Suprapubic skin (tissue), 4 donors: ENCODE measurements around the gene ELP6.

Source experiments
- EP300 ChIP-seq: sonication (generic); formaldehyde crosslinking; IDR thresholded peaks from one replicate; pipeline ENCODE4 v1.6.1; 2017; ENCODE audit warnings: antibody characterized with exemption
- POLR2A ChIP-seq, 2 donors: fragments of 450-650 bp; IDR thresholded peaks; one replicate each; pipeline ENCODE4 v1.6.1; 2017; ENCODE audit warnings: antibody characterized with exemption in 2 of 2, mild to moderate bottlenecking in 2 of 2, moderate library complexity in 2 of 2
- POLR2AphosphoS5 ChIP-seq, 3 donors: sonication (generic); formaldehyde crosslinking; IDR thresholded peaks; one replicate each; pipeline ENCODE4 v1.6.1; 2017; ENCODE audit warnings: antibody characterized with exemption in 3 of 3
- TF ChIP-seq, protein P1 (sequence below), 2 donors: fragments of 200-600 bp in 1 of 2; fragments of 450-650 bp in 1 of 2; sonication (generic) in 1 of 2; IDR thresholded peaks; one replicate each; pipeline ENCODE4 v1.5.1; 2016 to 2019; ENCODE audit warnings: antibody characterized with exemption in 2 of 2, mild to moderate bottlenecking in 1 of 2, moderate library complexity in 1 of 2

DNA sequence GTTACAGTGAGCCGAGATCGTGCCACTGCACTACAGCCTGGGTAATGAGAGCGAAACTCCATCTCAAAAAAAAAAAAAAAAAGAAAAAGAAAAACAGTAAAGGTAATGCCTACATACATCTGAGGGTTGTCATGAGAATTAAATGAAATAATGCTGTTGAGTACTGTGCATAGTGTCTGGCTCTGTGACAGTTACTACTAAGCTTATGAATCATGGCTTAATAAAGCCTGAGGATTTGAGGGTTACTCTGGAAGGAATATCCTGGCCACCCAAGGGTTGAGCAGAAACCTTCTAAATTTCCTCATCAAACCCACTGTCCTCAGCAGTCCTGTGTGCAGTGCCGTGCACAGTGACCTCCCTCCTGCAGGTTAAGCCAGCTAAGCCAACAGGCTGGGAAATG, 26.8 kb upstream of the ELP6 start:
- TF ChIP-seq, protein P1, sequence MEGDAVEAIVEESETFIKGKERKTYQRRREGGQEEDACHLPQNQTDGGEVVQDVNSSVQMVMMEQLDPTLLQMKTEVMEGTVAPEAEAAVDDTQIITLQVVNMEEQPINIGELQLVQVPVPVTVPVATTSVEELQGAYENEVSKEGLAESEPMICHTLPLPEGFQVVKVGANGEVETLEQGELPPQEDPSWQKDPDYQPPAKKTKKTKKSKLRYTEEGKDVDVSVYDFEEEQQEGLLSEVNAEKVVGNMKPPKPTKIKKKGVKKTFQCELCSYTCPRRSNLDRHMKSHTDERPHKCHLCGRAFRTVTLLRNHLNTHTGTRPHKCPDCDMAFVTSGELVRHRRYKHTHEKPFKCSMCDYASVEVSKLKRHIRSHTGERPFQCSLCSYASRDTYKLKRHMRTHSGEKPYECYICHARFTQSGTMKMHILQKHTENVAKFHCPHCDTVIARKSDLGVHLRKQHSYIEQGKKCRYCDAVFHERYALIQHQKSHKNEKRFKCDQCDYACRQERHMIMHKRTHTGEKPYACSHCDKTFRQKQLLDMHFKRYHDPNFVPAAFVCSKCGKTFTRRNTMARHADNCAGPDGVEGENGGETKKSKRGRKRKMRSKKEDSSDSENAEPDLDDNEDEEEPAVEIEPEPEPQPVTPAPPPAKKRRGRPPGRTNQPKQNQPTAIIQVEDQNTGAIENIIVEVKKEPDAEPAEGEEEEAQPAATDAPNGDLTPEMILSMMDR (IDR thresholded peaks at IDR 0.05), result no peak
- TF ChIP-seq POLR2A (IDR thresholded peaks at IDR 0.05) (no peak), EP300 (no peak), POLR2AphosphoS5 (IDR thresholded peaks at IDR 0.05) (no peak)
